ENCODE measurements around the gene SKIDA1.

Gene SKIDA1

GRCh38 chr10:21529032-21529910 is 3.8 kb upstream of the SKIDA1 start:
- in situ Hi-C loops (cut with MboI; ENCODE audit: low sequenced_read_pairs), result no loop called here

GRCh38 chr10:21528236-21529031 is 3.0 kb upstream of the SKIDA1 start:
- in situ Hi-C loops (cut with MboI; ENCODE audit: low sequenced_read_pairs), result no loop called here

- in situ Hi-C loops (cut with MboI; ENCODE audit: low sequenced_read_pairs), result no loop called here
These were observed 2.2 kb upstream of the SKIDA1 start for GRCh38 chr10:21527598-21528235.

- in situ Hi-C loops (cut with MboI; ENCODE audit: low sequenced_read_pairs), result no loop called here
These were observed 1.5 kb upstream of the SKIDA1 start for GRCh38 chr10:21526860-21527597.

GRCh38 chr10:21526188-21526859 is 842 bp upstream of the SKIDA1 start:
- in situ Hi-C loops (cut with MboI; ENCODE audit: low sequenced_read_pairs), result no loop called here

- in situ Hi-C loops (cut with MboI; ENCODE audit: low sequenced_read_pairs), result no loop called here
These were observed 736 bp downstream of the SKIDA1 start for GRCh38 chr10:21524526-21525366.

- in situ Hi-C loops (cut with MboI; ENCODE audit: low sequenced_read_pairs), result no loop called here
These were observed 1.4 kb downstream of the SKIDA1 start for GRCh38 chr10:21524131-21524525.

GRCh38 chr10:21523557-21524008 is 1.9 kb downstream of the SKIDA1 start:
- in situ Hi-C loops (cut with MboI; ENCODE audit: low sequenced_read_pairs), result no loop called here

GRCh38 chr10:21522631-21523406 is 2.7 kb downstream of the SKIDA1 start:
- in situ Hi-C loops (cut with MboI; ENCODE audit: low sequenced_read_pairs), result no loop called here

GRCh38 chr10:21521751-21522533 is 3.5 kb downstream of the SKIDA1 start:
- in situ Hi-C loops (cut with MboI; ENCODE audit: low sequenced_read_pairs), result no loop called here

- in situ Hi-C loops (cut with MboI; ENCODE audit: low sequenced_read_pairs), result no loop called here
These were observed 4.5 kb downstream of the SKIDA1 start for GRCh38 chr10:21520949-21521348.

GRCh38 chr10:21520509-21520908 is 5.0 kb downstream of the SKIDA1 start:
- in situ Hi-C loops (cut with MboI; ENCODE audit: low sequenced_read_pairs), result no loop called here

GRCh38 chr10:21519941-21520436 is 5.5 kb downstream of the SKIDA1 start:
- in situ Hi-C loops (cut with MboI; ENCODE audit: low sequenced_read_pairs), result no loop called here

GRCh38 chr10:21519397-21519933 is 6.0 kb downstream of the SKIDA1 start:
- in situ Hi-C loops (cut with MboI; ENCODE audit: low sequenced_read_pairs), result no loop called here

GRCh38 chr10:21518641-21519396 is 6.7 kb downstream of the SKIDA1 start:
- in situ Hi-C loops (cut with MboI; ENCODE audit: low sequenced_read_pairs), result no loop called here

GRCh38 chr10:21518149-21518640 is 7.3 kb downstream of the SKIDA1 start:
- in situ Hi-C loops (cut with MboI; ENCODE audit: low sequenced_read_pairs), result no loop called here
